ENCODE measurements around the gene TREML1. TPM values are rescaled to one million over a fixed set of nuclear protein-coding genes. Genes with fewer than 3 reads are reported as not detected.

The TREML1 gene
- total RNA-seq (not detected in 2 replicates), polyA plus RNA-seq (not detected in 2 replicates), polyA minus RNA-seq (ENCODE audit: low replicate concordance) (not detected in 2 replicates)
- polyA plus RNA-seq (2012), result not detected in 2 replicates

GRCh38 chr6:41153992-41154625 is at the start of gene TREML1:
TREML1 (minus strand) TSS chr6:41154347; CDS start chr6:41154288, 59 bp downstream.
- TF ChIP-seq EZH2 (IDR thresholded peaks at IDR 0.05; ENCODE audit: low read length, missing control alignments) (no peak), CTCF (conservative IDR thresholded peaks at IDR 0.05 in 1 of 2, IDR thresholded peaks at IDR 0.05 in 1 of 2; ENCODE audit: low read depth in 1 of 2, low read length in 2 of 2) (no peak)
- Histone ChIP-seq H2AFZ (ENCODE audit: low read length) (no peak within 1 kb of the TSS), H3K4me1 (ENCODE audit: control insufficient read depth, extremely low read depth, insufficient read depth, low read length) (no peaks in the 10 kb centered on the region), H3K27ac (ENCODE audit: insufficient read depth, low read length) (no peak within 1 kb of the TSS), H3K9ac (ENCODE audit: insufficient read depth, low read length) (no peak within 1 kb of the TSS), H3K27me3 (ENCODE audit: control insufficient read depth, insufficient read depth, low read length) (no peaks in the 10 kb centered on the region), H4K20me1 (ENCODE audit: control insufficient read depth, extremely low read depth, insufficient read depth, low read length) (no peaks in the 10 kb centered on the region), H3K9me3 (ENCODE audit: control insufficient read depth, insufficient read depth, low read depth, low read length) (no peaks in the 10 kb centered on the region), H3K4me3 (replicated peaks in 1 of 4; ENCODE audit: control extremely low read depth in 1 of 4, insufficient read depth in 1 of 4, low read depth in 3 of 4, low read length in 4 of 4) (no peak within 1 kb of the TSS), H3K36me3 (ENCODE audit: control insufficient read depth, insufficient read depth, low read length) (no peaks in the 10 kb centered on the region), H3K4me2 (ENCODE audit: extremely low read depth, insufficient read depth, low read length) (no peak within 1 kb of the TSS), H3K79me2 (ENCODE audit: control insufficient read depth, insufficient read depth, low read length) (no peaks in the 10 kb centered on the region)
- DNase-seq (ENCODE audit: low read depth in 2 of 2), result no peak

- H3K9ac ChIP-seq (ENCODE audit: insufficient read depth, low read length), result no peak overlapping the region
- no peaks in the 10 kb centered on the region for H3K27me3 ChIP-seq (ENCODE audit: control insufficient read depth, insufficient read depth, low read length)
- no peaks in the 10 kb centered on the region for H4K20me1 ChIP-seq (ENCODE audit: control insufficient read depth, extremely low read depth, insufficient read depth, low read length)
- no peak overlapping the region for H3K27ac ChIP-seq (ENCODE audit: insufficient read depth, low read length)
- H3K4me1 ChIP-seq (ENCODE audit: control insufficient read depth, extremely low read depth, insufficient read depth, low read length), result no peaks in the 10 kb centered on the region
- H3K9me3 ChIP-seq (ENCODE audit: control insufficient read depth, insufficient read depth, low read depth, low read length), result no peaks in the 10 kb centered on the region
- no peaks in the 10 kb centered on the region for H3K36me3 ChIP-seq (ENCODE audit: control insufficient read depth, insufficient read depth, low read length)
- H3K4me2 ChIP-seq (ENCODE audit: extremely low read depth, insufficient read depth, low read length), result no peak overlapping the region
- TF ChIP-seq CTCF (conservative IDR thresholded peaks at IDR 0.05 in 1 of 2, IDR thresholded peaks at IDR 0.05 in 1 of 2; ENCODE audit: low read depth in 1 of 2, low read length in 2 of 2) (no peak), EZH2 (IDR thresholded peaks at IDR 0.05; ENCODE audit: low read length, missing control alignments) (no peak)
- no peaks in the 10 kb centered on the region for H3K79me2 ChIP-seq (ENCODE audit: control insufficient read depth, insufficient read depth, low read length)
- no peak overlapping the region for H3K4me3 ChIP-seq (replicated peaks in 1 of 4; ENCODE audit: control extremely low read depth in 1 of 4, insufficient read depth in 1 of 4, low read depth in 3 of 4, low read length in 4 of 4)
- H2AFZ ChIP-seq (ENCODE audit: low read length), result no peak overlapping the region
- no peak for DNase-seq (ENCODE audit: low read depth in 2 of 2)
Observed at GRCh38 chr6:41201764-41202173, 47.6 kb upstream of the TREML1 start.

GRCh38 chr6:41200901-41201763 is 47.0 kb upstream of the TREML1 start, which contains the start of gene TREML2:
TREML2 (minus strand) TSS chr6:41201149; CDS start chr6:41201008, 141 bp downstream.
- Histone ChIP-seq H3K36me3 (ENCODE audit: control insufficient read depth, insufficient read depth, low read length) (no peaks in the 10 kb centered on the region), H3K4me3 (replicated peaks in 1 of 4; ENCODE audit: control extremely low read depth in 1 of 4, insufficient read depth in 1 of 4, low read depth in 3 of 4, low read length in 4 of 4) (no peak within 1 kb of the TSS), H3K4me2 (ENCODE audit: extremely low read depth, insufficient read depth, low read length) (no peak within 1 kb of the TSS), H3K27me3 (ENCODE audit: control insufficient read depth, insufficient read depth, low read length) (no peaks in the 10 kb centered on the region), H4K20me1 (ENCODE audit: control insufficient read depth, extremely low read depth, insufficient read depth, low read length) (no peaks in the 10 kb centered on the region), H3K27ac (ENCODE audit: insufficient read depth, low read length) (no peak within 1 kb of the TSS), H3K9me3 (ENCODE audit: control insufficient read depth, insufficient read depth, low read depth, low read length) (no peaks in the 10 kb centered on the region), H3K9ac (ENCODE audit: insufficient read depth, low read length) (no peak within 1 kb of the TSS), H3K79me2 (ENCODE audit: control insufficient read depth, insufficient read depth, low read length) (no peaks in the 10 kb centered on the region), H3K4me1 (ENCODE audit: control insufficient read depth, extremely low read depth, insufficient read depth, low read length) (no peaks in the 10 kb centered on the region), H2AFZ (ENCODE audit: low read length) (no peak within 1 kb of the TSS)
- no peak for DNase-seq (ENCODE audit: low read depth in 2 of 2)
- TF ChIP-seq CTCF (conservative IDR thresholded peaks at IDR 0.05 in 1 of 2, IDR thresholded peaks at IDR 0.05 in 1 of 2; ENCODE audit: low read depth in 1 of 2, low read length in 2 of 2) (no peak), EZH2 (IDR thresholded peaks at IDR 0.05; ENCODE audit: low read length, missing control alignments) (no peak)
